ENCODE measurements around the gene DNM2. TPM values are rescaled to one million over a fixed set of nuclear protein-coding genes. Genes with fewer than 3 reads are reported as not detected.
"Not testable (repeated sequence)": the region's sequence is repeated elsewhere in the genome, so short reads cannot be mapped to it uniquely, and the experiment has no call there.

The DNM2 gene
- total RNA-seq, 1 donor from 2014 or later = 114 TPM

GRCh38 chr19:10838377-10838776 lies 120.5 kb downstream of the DNM2 start:
- DNase-seq = no peak

DNA sequence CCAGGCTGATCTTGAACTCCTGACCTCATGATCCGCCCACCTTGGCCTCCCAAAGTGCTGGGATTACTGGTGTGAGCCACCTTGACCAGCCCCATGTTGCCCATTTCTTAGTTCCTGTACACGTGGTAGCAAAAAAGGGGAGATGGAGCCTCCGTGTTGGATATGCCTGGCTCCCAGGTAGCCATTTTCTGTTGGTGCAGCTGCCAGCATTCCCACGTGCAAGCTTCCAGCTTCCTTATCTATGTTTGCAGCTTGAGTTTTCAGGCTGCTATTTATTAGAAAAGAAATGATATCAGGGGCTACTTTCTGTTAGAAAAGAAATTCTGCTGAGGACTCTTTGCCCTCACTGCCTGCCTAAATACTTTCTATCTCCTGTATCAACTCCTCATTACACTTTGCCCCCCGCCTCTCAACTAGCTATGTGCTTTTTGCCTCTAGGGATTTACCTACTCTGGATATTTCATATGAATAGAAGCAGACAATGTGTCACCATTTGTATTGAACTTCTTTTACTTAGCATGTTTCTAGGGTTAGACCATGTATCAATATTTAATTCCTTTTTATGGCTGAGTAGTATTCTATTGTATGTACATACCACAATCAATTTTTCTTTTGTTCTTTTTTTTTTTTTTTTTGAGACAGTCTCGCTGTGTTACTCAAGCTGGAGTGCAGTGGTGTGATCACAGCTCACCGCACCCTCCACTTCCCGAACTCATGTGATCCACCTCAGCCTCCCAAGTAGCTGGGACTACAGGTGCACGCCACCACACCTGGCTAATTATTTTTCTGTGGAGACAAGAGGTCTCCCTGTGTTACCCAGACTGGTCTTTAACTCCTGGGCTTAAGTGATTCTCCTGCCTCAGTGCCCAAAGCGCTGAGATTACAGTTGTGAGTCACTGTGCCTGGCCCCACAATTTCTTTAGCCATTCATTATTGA lies 121.5 kb downstream of the DNM2 start:
- DNase-seq = no peak

GRCh38 chr19:10842788-10843187 lies 124.9 kb downstream of the DNM2 start:
- DNase-seq = no peak

- DNase-seq = no peak
Observed at GRCh38 chr19:10846500-10847202, 128.8 kb downstream of the DNM2 start.

- peak; percentile 57 for DNase-seq
Observed at GRCh38 chr19:10848230-10848856, 130.5 kb downstream of the DNM2 start, which contains the start of gene C19orf38. C19orf38 (plus strand) TSS chr19:10848415; CDS start chr19:10848509, 94 bp downstream.

- no peak for DNase-seq
Observed at GRCh38 chr19:10850631-10851030, 132.8 kb downstream of the DNM2 start.

DNA sequence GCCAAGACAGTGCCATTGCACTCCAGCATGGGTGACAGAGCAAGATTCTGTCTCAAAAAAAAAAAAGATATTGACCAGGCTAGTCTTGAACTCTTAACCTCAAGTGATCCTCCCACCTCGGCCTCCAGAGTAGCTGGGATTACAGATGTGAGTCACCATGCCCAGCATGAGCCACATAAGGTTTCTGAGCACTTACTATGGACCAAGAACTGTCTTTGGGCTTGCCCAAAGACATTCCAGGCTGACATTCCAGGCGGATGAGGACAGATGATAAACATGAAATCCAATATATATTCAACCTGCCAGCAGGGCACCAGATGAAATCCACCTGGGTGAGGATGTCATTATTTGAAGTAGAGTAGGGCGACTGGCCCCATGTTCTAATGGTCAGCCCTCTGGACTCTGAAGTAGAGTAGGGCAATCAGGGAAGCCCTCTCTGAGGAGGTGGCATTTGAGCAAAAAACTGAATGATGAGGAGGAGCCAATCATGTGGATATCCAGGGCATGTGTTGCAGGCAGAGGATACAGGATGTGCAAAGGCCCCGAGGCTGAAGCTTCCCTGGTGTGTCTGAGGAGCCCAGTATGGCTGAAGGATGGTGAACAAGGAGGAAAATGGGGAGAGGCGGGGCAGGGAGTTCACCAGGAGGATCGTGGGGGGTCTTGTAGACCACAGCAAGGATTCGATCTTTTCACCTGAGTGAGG lies 134.4 kb downstream of the DNM2 start:
- no peak for DNase-seq

DNA sequence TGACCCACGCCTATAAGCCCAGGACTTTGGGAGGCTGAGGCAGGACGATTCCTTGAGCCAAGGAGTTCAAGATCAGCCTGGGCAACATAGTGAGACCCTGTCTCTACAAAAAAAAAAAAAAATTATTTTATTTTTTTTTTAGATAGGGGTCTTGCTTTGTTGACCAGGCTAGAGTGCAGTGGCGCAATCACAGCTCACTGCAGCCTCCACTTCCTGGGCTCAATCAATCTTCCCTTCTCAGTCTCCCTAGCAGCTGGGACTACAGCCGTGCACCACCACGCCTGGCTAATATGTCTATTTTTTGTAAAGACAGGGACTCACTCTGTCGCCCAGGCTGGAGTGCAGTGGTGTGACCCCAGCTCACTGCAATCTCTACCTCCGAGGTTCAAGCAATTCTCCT lies 135.1 kb downstream of the DNM2 start:
- no peak for DNase-seq

GRCh38 chr19:10854350-10855089 lies 136.6 kb downstream of the DNM2 start:
- no peak for DNase-seq

DNA sequence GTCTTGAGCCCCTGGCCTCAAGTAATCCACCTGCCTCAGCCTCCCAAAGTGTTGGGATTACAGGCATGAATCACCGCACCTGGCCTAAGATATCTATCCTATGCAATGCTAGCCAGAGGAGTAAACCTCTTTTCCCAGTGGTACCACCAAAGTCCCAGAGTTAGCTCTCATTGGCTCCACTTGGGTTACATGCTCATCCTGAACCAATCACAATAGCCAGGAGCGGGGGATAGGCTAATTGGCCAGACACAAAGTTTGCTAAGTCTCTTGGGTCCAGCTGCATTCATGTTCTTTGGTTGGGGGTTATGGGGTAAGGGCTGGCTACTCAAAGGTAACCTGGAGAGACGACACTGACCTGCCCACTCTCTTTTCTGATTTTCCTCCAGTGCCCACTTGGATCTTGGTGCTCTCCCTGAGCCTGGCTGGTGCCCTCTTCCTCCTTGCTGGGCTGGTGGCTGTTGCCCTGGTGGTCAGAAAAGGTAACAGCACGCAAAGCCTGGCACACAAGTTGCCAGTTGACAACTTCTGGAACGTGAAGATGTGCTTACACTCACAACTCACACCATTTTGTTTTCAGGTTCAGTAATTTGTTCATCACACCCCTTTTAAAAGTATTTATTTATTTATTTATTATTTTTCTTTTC lies 138.1 kb downstream of the DNM2 start:
- no peak for DNase-seq

DNA sequence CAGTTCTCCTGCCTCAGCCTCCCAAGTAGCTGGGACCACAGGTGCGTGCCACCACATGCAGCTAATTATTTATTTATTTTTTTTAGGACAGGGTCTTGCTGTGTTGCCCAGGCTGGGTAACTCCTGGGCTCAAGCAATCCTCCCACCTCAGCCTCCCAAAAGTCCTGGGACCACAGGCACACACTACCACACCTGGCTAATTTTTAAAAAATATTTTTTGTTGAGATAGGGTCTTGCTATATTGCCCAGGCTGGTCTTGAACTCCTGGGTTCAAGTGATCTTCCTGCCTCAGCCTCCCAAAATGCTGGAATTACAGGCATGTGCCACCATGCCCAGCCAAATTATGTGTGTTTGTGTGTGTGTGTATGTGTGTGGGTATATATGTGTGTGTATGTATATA lies 139.0 kb downstream of the DNM2 start:
- not testable (repeated sequence) for DNase-seq

DNA sequence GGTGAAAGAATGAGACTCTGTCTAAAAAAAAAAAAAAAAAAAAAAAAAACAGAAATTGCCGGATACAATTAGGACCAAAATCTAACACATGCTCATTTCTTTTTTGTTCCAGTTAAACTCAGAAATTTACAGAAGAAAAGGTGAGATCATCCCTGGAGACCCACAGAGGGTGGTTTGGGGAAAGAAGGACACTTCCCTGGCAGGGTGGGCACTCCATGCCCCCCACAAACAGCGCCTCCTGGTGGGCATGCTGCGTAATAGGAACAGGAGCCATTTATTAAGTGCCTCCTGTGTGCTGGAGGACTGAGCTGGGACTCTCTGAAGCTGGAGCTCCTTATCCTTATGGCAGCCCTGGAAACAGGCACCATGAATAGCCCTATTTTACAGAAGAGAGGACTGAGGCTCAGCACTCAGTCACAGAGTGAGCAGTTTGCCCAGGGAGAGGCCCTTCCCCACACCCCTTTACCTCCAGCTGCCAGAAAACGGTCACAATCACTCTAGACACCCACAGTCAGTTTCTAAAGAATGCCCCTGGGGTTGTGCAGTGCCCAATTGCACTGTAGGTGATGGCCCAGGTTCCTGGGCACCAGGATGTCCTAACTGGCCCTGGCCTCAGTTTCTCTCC lies 140.4 kb downstream of the DNM2 start:
- DNase-seq = no peak

- DNase-seq = no peak
Observed at GRCh38 chr19:10861103-10861651, 143.3 kb downstream of the DNM2 start.

GRCh38 chr19:10862561-10863106 lies 144.8 kb downstream of the DNM2 start:
- DNase-seq = no peak

DNA sequence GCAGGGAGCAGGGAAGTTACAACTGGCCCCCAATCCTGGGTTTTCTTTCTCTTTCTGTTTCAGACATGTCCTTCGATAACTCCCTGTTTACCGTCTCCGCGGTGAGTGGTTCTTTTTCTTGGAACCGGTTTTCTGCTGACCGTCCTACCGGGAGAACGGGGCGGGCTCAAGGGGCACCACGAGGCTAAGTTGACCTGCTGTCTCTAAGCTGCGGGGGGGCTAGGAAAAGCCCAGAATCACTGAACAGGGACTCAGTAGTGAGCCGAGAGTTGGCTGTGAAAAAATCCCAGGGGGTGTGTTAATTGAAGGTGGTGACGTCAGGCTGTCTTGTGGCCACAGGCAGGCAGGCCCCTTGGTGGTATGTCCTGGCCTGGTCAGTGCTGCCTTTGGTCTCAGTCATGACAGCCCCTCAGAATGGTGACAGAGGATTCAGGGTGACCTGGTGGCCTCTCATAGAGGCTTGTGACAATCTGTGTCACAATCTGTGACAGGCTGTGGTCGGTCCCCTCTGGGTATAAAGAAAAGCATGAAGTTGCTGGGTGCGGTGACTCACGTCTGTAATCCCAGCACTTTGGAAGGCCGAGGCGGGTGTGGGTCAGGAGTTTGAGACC lies 145.3 kb downstream of the DNM2 start:
- no peak for DNase-seq

GRCh38 chr19:10864538-10864899 lies 146.6 kb downstream of the DNM2 start:
- DNase-seq = peak; percentile 91

DNA sequence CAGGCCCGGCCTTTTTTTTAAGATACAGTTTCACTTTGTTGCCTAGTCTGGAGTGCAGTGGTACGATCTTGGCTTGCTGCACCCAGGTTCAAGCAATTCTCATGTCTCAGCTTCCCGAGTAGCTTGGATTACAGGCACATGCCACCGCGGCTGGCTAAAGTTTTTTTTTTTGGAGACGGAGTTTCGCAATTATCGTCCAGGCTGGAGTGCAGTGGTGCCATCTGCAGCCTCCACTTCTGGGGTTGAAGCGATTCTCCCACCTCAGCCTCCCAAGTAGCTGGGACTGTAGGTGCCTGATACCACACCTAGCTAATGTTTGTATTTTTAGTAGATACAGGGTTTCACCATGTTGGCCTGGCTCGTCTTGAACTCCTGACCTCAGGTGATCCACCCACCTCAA lies 148.6 kb downstream of the DNM2 start:
- no peak for DNase-seq

GRCh38 chr19:10868872-10869547 lies 151.1 kb downstream of the DNM2 start:
- no peak for DNase-seq

GRCh38 chr19:10869872-10870311 lies 152.0 kb downstream of the DNM2 start:
- DNase-seq = not testable (repeated sequence)

All from tongue (tissue), 2 donors.